ENCODE measurements around the gene FBLL1.
"Not testable (repeated sequence)": the region's sequence is repeated elsewhere in the genome, so short reads cannot be mapped to it uniquely, and the experiment has no call there.

Gene FBLL1

DNA sequence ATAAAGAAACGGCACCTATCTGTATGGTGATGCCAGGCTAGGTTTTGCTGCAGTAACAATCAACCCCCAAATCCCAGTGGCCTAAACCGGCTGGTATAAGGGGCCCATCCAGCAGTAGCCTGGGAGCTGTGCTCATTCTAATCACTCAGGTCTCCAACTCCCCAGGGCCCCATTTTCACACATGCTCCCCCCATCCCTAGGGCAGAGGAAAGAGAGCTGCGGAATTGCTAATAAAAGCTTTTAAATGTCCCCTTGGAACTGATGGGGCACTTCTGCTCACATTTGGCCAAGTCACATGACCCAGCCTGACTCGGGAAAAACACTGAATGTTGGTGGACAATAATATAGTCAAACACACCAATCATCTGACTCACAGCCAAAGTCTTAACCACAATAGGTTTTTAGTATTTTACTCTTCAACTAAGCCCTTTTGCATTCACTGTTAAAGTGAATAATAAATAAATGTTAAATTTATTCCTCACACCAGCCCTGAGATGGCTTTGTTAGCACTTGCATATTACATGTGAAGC is 1.6 kb downstream of the FBLL1 start:
- no peak for DNase-seq (ENCODE audit: low read depth)
- no peak overlapping the region for H3K4me3 ChIP-seq (ENCODE audit: low read length)
- TF ChIP-seq, protein P1, sequence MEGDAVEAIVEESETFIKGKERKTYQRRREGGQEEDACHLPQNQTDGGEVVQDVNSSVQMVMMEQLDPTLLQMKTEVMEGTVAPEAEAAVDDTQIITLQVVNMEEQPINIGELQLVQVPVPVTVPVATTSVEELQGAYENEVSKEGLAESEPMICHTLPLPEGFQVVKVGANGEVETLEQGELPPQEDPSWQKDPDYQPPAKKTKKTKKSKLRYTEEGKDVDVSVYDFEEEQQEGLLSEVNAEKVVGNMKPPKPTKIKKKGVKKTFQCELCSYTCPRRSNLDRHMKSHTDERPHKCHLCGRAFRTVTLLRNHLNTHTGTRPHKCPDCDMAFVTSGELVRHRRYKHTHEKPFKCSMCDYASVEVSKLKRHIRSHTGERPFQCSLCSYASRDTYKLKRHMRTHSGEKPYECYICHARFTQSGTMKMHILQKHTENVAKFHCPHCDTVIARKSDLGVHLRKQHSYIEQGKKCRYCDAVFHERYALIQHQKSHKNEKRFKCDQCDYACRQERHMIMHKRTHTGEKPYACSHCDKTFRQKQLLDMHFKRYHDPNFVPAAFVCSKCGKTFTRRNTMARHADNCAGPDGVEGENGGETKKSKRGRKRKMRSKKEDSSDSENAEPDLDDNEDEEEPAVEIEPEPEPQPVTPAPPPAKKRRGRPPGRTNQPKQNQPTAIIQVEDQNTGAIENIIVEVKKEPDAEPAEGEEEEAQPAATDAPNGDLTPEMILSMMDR (conservative IDR thresholded peaks at IDR 0.05; ENCODE audit: low read depth, low read length), result no peak

DNA sequence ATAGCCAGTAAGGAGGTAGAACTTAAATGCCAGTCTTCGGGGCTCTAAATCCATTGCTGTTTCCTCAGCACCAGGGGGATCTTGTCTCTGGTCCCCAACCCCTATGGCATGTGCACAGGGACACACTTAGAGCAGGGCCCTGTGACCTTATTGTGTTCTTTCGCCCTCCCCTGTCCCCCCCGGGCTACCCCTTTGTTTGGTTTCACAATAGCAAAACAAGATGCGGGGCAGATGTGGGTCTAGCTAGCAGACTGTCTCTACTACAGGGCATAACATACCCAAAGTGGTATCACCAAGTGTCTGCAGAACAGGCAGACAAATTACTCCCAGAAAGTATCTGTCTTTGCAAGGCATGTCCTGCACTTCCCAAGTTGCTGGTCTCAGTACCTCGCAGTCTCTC is 2.1 kb downstream of the FBLL1 start:
- TF ChIP-seq, protein P1 (conservative IDR thresholded peaks at IDR 0.05; ENCODE audit: low read depth, low read length), result no peak
- no peak overlapping the region for H3K4me3 ChIP-seq (ENCODE audit: low read length)
- DNase-seq (ENCODE audit: low read depth), result no peak

DNA sequence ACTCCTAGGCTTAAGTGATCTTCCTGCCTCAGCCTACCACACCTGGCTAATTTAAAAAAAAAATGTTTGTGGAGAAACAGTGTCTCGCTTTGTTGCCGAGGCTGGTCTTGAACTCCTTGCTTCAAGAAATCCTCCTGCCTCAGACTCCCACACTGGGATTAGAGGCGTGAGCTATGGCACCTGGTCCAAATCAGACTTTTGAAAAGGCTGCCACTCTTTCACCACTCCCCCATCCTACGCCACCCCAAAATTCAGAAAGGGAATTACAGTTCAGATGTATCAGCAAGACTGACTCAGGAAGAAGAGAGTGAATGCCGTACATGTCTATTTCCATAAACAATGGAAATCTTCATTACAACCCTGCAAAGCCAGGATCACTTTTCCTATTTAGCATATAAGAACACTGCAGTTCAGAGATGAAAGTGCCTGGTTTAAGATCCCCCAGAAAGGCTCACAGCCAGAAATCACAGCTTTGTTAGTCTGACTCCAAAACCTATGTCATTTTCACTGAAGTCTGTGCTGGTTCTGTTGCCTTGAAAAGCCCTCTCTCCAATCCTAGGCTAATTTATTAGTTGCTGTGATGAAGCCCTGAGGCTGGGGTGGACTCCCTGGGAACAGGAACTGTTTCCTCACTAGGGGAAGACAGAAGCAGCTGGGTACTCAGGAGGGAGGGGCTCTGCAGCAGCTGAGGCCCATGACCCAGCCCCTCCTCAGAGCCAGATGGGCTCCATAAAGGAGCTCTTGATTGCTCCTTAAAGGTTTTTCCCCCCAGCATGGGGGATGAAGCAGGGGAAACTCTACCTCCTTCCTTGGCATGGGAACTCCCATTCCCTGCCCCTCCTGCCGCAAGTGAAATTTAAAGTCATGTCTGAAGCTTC is 3.1 kb downstream of the FBLL1 start:
- TF ChIP-seq, protein P1 (conservative IDR thresholded peaks at IDR 0.05; ENCODE audit: low read depth, low read length), result no peak
- H3K4me3 ChIP-seq (ENCODE audit: low read length), result no peak overlapping the region
- no peak for DNase-seq (ENCODE audit: low read depth)

DNA sequence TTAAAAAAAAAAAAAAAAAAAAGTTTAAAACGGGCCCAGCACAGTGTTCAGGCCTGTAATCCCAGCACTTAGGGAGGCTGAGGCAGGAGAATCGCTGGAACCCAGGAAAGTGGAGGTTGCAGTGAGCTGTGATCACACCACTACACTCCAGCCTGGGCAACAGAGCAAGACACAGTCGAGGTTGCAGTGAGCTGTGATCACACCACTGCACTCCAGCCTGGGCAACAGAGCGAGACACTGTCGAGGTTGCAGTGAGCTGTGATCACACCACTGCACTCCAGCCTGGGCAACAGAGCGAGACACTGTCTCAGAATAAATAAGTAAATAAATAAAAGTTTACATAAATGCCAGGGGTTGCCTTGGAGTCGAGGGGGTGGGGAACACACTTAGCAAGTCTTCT is 5.2 kb downstream of the FBLL1 start:
- DNase-seq (ENCODE audit: low read depth); H3K4me3 ChIP-seq (ENCODE audit: low read length): not testable (repeated sequence)

DNA sequence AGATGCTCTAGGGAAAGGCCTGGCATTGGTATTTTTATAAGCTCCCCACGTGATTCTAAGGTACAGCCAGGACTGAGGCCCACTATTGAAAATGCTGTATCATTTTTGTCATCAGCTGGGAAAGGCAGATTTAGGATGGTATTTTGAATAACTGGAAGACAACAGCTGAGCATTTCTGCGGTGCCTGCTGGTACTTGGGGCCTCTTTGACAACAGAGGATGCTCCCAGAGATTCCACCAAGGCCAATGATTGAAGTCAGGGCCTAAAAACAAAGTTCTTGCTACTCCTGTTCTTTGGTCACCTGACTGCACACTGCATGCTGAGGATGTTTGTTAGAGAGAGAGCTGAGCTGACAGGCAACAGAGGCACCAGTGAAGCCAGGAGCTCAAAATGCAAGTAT is 8.1 kb downstream of the FBLL1 start:
- TF ChIP-seq, protein P1 (conservative IDR thresholded peaks at IDR 0.05; ENCODE audit: low read depth, low read length), result no peak
- H3K4me3 ChIP-seq (ENCODE audit: low read length), result no peak overlapping the region
- no peak for DNase-seq (ENCODE audit: low read depth)

DNA sequence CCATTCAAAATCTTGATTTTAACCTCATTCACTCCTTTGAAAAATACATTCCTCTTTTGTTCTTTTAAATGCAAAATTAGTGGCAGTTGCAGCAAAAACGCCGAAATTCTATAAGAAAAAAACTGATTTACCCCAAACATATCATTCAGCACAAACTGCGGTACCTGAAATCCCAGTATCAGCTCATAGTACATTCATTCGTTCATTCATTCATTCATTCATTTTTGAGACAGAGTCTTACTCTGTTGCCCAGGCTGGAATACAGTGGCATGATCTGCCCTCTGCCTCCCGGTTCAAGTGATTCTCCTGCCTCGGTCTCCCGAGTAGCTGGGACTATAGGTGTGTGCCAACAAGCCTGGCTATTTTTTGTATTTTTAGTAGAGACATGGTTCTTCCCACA is 20.4 kb downstream of the FBLL1 start:
- DNase-seq (ENCODE audit: low read depth), result no peak
- TF ChIP-seq, protein P1 (conservative IDR thresholded peaks at IDR 0.05; ENCODE audit: low read depth, low read length), result no peak
- H3K4me3 ChIP-seq (ENCODE audit: low read length), result no peak overlapping the region

DNA sequence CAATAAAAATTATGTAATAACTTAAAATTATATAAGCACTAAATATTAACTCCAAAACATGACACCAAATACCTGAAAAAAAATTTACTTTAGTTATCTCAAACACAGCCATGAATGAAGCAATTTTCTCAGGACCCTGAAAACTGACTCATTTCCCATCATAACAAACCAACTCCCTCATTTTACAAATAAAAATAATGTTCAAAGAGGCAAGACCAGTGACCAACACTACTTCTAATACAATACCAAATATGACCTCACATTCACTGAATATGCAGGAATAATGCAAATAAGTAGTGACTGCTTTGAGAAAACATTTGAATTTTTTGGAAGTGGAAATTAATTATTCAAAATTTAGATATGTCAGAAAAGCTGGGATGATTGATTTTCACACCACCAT is 21.6 kb downstream of the FBLL1 start:
- DNase-seq (ENCODE audit: low read depth), result no peak
- H3K4me3 ChIP-seq (ENCODE audit: low read length), result no peak overlapping the region
- TF ChIP-seq, protein P1 (conservative IDR thresholded peaks at IDR 0.05; ENCODE audit: low read depth, low read length), result no peak

All from retinal pigment epithelial cell (primary cell).